K562 (cell line): ENCODE results near the gene JPH2. TPM values are rescaled to one million over a fixed set of nuclear protein-coding genes. Genes with fewer than 3 reads are reported as not detected.

Experiments used
- ATAC-seq: fragments of 200-7000 bp; cut with Tn5 transposase; 3 replicates; pipeline ENCODE4 v1.9.1; 2020; ENCODE audit warnings: moderate library complexity
- BruUV-seq: library from RNA; stranded (reverse); fragments of 400-500 nt; replicated peaks from 2 replicates; lab custom pipeline; 2021; lab: Mats Ljungman, UMichigan
- CTCF ChIA-PET: fragments of 300-600 bp; formaldehyde crosslinking; extraction: SDS; loops from one replicate; lab custom pipeline; 2021; ENCODE audit warnings: low intra/inter-chr PET ratio; lab: Yijun Ruan, JAX
- POLR2A ChIA-PET: fragments of 300-600, 350-650 bp; sonication (Branson Sonifier 250); formaldehyde crosslinking; extraction: SDS; loops from one replicate; lab custom pipeline; 2021; ENCODE audit warnings: antibody characterized with exemption, inconsistent platforms; lab: Yijun Ruan, JAX
- DNase-seq, 4 experiments: peaks; one replicate each; pipeline versions ENCODE4 v3.0.0 to v3.0.0-alpha.2; 2011 to 2018; ENCODE audit warnings: low spot score in 3 of 4, mixed read lengths in 3 of 4; ENCODE audit errors: extremely low read depth in 1 of 4
- FAIRE-seq: peaks from 2 replicates; lab custom pipeline; 2011; peaks lifted over from hg19 to GRCh38; lab: Jason Lieb, UNC
- H2AFZ ChIP-seq: 2 replicates; pipeline ENCODE4 v1.6.0; 2011; ENCODE audit warnings: low read depth, low read length, control low read depth, inconsistent platforms
- H3K27ac ChIP-seq: fragments of 200-600 bp; 3 replicates; pipeline ENCODE4 v1.8.0; 2011; ENCODE audit warnings: low read depth, mild to moderate bottlenecking, control low read depth, inconsistent platforms, low read length, moderate library complexity, mixed read lengths; ENCODE audit errors: extremely low read depth
- H3K27me3 ChIP-seq, 2 experiments: fragments of 300-600 bp in 1 of 2; 2 replicates in 1 of 2; 3 replicates in 1 of 2; pipeline versions ENCODE4 v1.6.0 to v1.8.0; 2011; ENCODE audit warnings: inconsistent platforms in 2 of 2, low read length in 2 of 2, mild to moderate bottlenecking in 1 of 2, mixed read lengths in 1 of 2, moderate library complexity in 1 of 2; ENCODE audit not compliant: control insufficient read depth in 2 of 2, insufficient read depth in 2 of 2
- H3K36me3 ChIP-seq: fragments of 300-600 bp; 3 replicates; pipeline ENCODE4 v1.8.0; 2011; ENCODE audit warnings: mild to moderate bottlenecking, low read length, inconsistent platforms; ENCODE audit not compliant: control insufficient read depth, insufficient read depth
- H3K4me1 ChIP-seq, 2 experiments: fragments of 200-600 bp in 1 of 2; replicated peaks in 1 of 2; 2 replicates in 1 of 2; 3 replicates in 1 of 2; pipeline versions ENCODE4 v1.5.1 to v1.8.0; 2011; ENCODE audit warnings: inconsistent platforms in 2 of 2, low read length in 2 of 2, mild to moderate bottlenecking in 1 of 2, mixed read lengths in 1 of 2, moderate library complexity in 1 of 2; ENCODE audit not compliant: control insufficient read depth in 2 of 2, insufficient read depth in 2 of 2
- H3K4me2 ChIP-seq: 2 replicates; pipeline ENCODE4 v1.6.1; 2011; ENCODE audit warnings: low read length, control low read depth, inconsistent platforms, mixed read lengths; ENCODE audit not compliant: insufficient read depth
- H3K4me3 ChIP-seq: fragments of 200-600 bp; sonication (generic), shearing (Covaris generic); 2 replicates; pipeline ENCODE4 v1.5.1; 2016; ENCODE audit warnings: control low read depth, inconsistent platforms
- H3K79me2 ChIP-seq: fragments of 200-600 bp; 3 replicates; pipeline ENCODE4 v1.8.0; 2011; ENCODE audit warnings: low read length, inconsistent platforms; ENCODE audit not compliant: control insufficient read depth, insufficient read depth
- H3K9ac ChIP-seq, 2 experiments: 2 replicates each; pipeline versions ENCODE4 v1.6.0 to v1.6.1; 2011; ENCODE audit warnings: low read depth in 2 of 2, low read length in 2 of 2, control low read depth in 1 of 2, inconsistent platforms in 1 of 2, mild to moderate bottlenecking in 1 of 2, mixed read lengths in 1 of 2; ENCODE audit not compliant: insufficient read depth in 1 of 2
- H3K9me1 ChIP-seq: one replicate; pipeline ENCODE4 v1.6.0; 2011; ENCODE audit warnings: inconsistent platforms, mild to moderate bottlenecking, low read length, moderate library complexity; ENCODE audit not compliant: control insufficient read depth, insufficient read depth
- H3K9me3 ChIP-seq: replicated peaks from 2 replicates; pipeline ENCODE4 v1.5.1; 2011; ENCODE audit warnings: low read depth, low read length, inconsistent platforms; ENCODE audit not compliant: control insufficient read depth, insufficient read depth
- H4K20me1 ChIP-seq: replicated peaks from 2 replicates; pipeline ENCODE4 v1.6.1; 2011; ENCODE audit warnings: low read length, inconsistent platforms, mixed read lengths; ENCODE audit not compliant: control insufficient read depth, insufficient read depth
- ESRRB ChIP-seq: fragments of 250-450 bp; sonication (Bioruptor Pico); IDR thresholded peaks from 2 replicates; pipeline ENCODE4 v1.5.0; 2020; ENCODE audit warnings: mild to moderate bottlenecking, moderate library complexity, borderline replicate concordance
- ETS2 ChIP-seq: IDR thresholded peaks from 2 replicates; pipeline ENCODE4 v1.6.1; 2016; ENCODE audit warnings: borderline replicate concordance, missing genetic modification characterization, mild to moderate bottlenecking, moderate library complexity, missing compliant biosample characterization; ENCODE audit not compliant: poor library complexity, severe bottlenecking
- GABPB2 ChIP-seq: fragments of 250-450 bp; sonication (Bioruptor Pico); conservative IDR thresholded peaks from 2 replicates; pipeline ENCODE4 v1.5.1; 2021; ENCODE audit warnings: mild to moderate bottlenecking
- NR2C1 ChIP-seq, 2 experiments: fragments of 450-650 bp; IDR thresholded peaks; 2 replicates each; pipeline ENCODE4 v1.6.1; 2017; ENCODE audit warnings: mild to moderate bottlenecking in 2 of 2, antibody characterized with exemption in 1 of 2, inconsistent platforms in 1 of 2, missing compliant biosample characterization in 1 of 2, missing genetic modification characterization in 1 of 2
- RBM15 ChIP-seq: fragments of 200-400 bp; formaldehyde crosslinking; IDR thresholded peaks from 2 replicates; pipeline ENCODE4 v1.6.1; 2018; ENCODE audit warnings: mild to moderate bottlenecking, low read length, moderate library complexity; ENCODE audit not compliant: insufficient read depth
- RHOXF2B ChIP-seq: fragments of 250-450 bp; sonication (Bioruptor Pico); conservative IDR thresholded peaks from 2 replicates; pipeline ENCODE4 v1.5.1; 2021
- SLC30A9 ChIP-seq: fragments of 250-450 bp; sonication (Bioruptor Pico); IDR thresholded peaks from 2 replicates; pipeline ENCODE4 v1.8.0; 2022; ENCODE audit warnings: mild to moderate bottlenecking, moderate library complexity
- SMAD4 ChIP-seq: fragments of 250-450 bp; sonication (Bioruptor Pico); conservative IDR thresholded peaks from 2 replicates; pipeline ENCODE4 v1.8.0; 2021; ENCODE audit warnings: inconsistent platforms, mild to moderate bottlenecking, moderate library complexity
- ZNF695 ChIP-seq: fragments of 450-650 bp; formaldehyde crosslinking; IDR thresholded peaks from 2 replicates; pipeline ENCODE4 v1.4.0; 2020; ENCODE audit warnings: mild to moderate bottlenecking, moderate library complexity
- ZNF764 ChIP-seq: fragments of 250-450 bp; sonication (Bioruptor Pico); IDR thresholded peaks from 2 replicates; pipeline ENCODE4 v1.4.0; 2020; ENCODE audit warnings: low read depth, mild to moderate bottlenecking, moderate library complexity
- ZNF778 ChIP-seq: fragments of 450-650 bp; formaldehyde crosslinking; IDR thresholded peaks from 2 replicates; pipeline ENCODE4 v1.4.0; 2020; ENCODE audit warnings: mild to moderate bottlenecking, moderate library complexity
- WGBS: fragments of 100-300 bp; shearing (Covaris generic); methylation state at CpG from one replicate; pipeline ENCODE4 v1.1.6; 2016; ENCODE audit warnings: low coverage, mixed read lengths; ENCODE audit not compliant: insufficient coverage; ENCODE audit errors: missing lambda C conversion rate; 5-methylcytosine and 5-hydroxymethylcytosine counted together
- in situ Hi-C: fragments of 300-500 bp; cut with MboI; formaldehyde crosslinking; loops from 4 replicates; pipeline ENCODE4 v1.15.0; 2018; ENCODE audit warnings: inconsistent platforms, mixed read lengths
- intact Hi-C: fragments of 100-400 bp; cut with micrococcal nuclease; formaldehyde crosslinking; loops from 2 replicates; pipeline ENCODE4 v1.14.2; 2022
- polyA plus RNA-seq, 8 experiments: library from polyadenylated mRNA; depleted of rRNA in 4 of 8; stranded (reverse) in 5 of 8; unstranded in 3 of 8; fragments of >200 nt; fragmentation: Nextera tagmentation in 2 of 8; fragmentation: Illumina TruSeq in 1 of 8; extraction: Ambion mirVana in 2 of 8; extraction: Trizol in 1 of 8; gene quantifications; 2 replicates each; pipeline versions ENCODE4 v1.2.1 to v1.2.3, GENCODE V29; 2011 to 2014; ENCODE audit warnings: inconsistent platforms in 1 of 8, missing spikeins in 1 of 8
- total RNA-seq, 7 experiments: library from RNA; depleted of rRNA in 6 of 7; stranded (reverse); fragments of >200 nt in 6 of 7; fragmentation: Illumina TruSeq in 2 of 7; extraction: Trizol in 2 of 7; gene quantifications; 2 replicates each; pipeline versions ENCODE4 v1.2.1 to v1.2.3, GENCODE V29; 2011 to 2021; ENCODE audit warnings: low replicate concordance in 1 of 7
- TF ChIP-seq, protein P1 (sequence below): sonication (generic); formaldehyde crosslinking; IDR thresholded peaks from 2 replicates; pipeline ENCODE4 v1.8.0; 2022; ENCODE audit warnings: missing genetic modification reagents, mild to moderate bottlenecking, borderline replicate concordance
- TF ChIP-seq, protein P2 (sequence below): fragments of 450-650 bp; IDR thresholded peaks from 2 replicates; pipeline ENCODE4 v1.6.1; 2014; ENCODE audit warnings: low read depth, mild to moderate bottlenecking, moderate library complexity, borderline replicate concordance
- TF ChIP-seq, protein P3 (sequence below): sonication (generic); formaldehyde crosslinking; IDR thresholded peaks from 2 replicates; pipeline ENCODE4 v1.8.0; 2022; ENCODE audit warnings: missing genetic modification reagents, mild to moderate bottlenecking, moderate library complexity, borderline replicate concordance
- TF ChIP-seq, protein P4 (sequence below): IDR thresholded peaks from 3 replicates; pipeline ENCODE4 v1.6.1; 2011; ENCODE audit warnings: borderline replicate concordance, mild to moderate bottlenecking; ENCODE audit not compliant: insufficient read length, insufficient read depth

The JPH2 gene
- total and polyA plus RNA-seq, 9 of the 15 experiments (the other 6 are each of a cell fraction or from before 2014, with no cell fraction given): not detected

DNA sequence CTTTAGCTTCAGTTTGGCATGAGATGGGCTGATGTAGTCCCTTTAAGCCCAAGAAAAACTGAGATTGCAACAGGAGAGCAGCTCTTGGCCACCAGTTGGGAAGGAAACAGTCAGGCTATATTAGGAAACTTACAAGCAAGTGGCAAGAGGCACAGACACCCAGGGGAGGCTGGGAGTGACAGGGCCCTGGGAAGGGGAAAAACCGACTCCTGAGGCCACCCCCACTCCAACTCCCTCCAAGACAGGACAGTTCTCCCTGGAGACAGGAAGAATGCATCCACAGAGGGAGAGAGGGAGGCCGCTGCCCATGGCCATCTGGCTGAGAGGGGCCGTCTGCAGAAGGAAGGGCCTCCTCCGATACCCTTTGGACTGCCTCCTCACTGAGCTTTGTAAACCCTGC, 20.5 kb downstream of the JPH2 start (continued):
- TF ChIP-seq, protein P1, sequence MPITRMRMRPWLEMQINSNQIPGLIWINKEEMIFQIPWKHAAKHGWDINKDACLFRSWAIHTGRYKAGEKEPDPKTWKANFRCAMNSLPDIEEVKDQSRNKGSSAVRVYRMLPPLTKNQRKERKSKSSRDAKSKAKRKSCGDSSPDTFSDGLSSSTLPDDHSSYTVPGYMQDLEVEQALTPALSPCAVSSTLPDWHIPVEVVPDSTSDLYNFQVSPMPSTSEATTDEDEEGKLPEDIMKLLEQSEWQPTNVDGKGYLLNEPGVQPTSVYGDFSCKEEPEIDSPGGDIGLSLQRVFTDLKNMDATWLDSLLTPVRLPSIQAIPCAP: no peak
- TF ChIP-seq GABPB2 (CRISPR knock-in tag): no peak
- TF ChIP-seq, protein P2, sequence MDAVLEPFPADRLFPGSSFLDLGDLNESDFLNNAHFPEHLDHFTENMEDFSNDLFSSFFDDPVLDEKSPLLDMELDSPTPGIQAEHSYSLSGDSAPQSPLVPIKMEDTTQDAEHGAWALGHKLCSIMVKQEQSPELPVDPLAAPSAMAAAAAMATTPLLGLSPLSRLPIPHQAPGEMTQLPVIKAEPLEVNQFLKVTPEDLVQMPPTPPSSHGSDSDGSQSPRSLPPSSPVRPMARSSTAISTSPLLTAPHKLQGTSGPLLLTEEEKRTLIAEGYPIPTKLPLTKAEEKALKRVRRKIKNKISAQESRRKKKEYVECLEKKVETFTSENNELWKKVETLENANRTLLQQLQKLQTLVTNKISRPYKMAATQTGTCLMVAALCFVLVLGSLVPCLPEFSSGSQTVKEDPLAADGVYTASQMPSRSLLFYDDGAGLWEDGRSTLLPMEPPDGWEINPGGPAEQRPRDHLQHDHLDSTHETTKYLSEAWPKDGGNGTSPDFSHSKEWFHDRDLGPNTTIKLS: no peak
- TF ChIP-seq ESRRB (CRISPR knock-in tag): no peak
- TF ChIP-seq SMAD4 (CRISPR knock-in tag): no peak
- no peak for TF ChIP-seq ZNF695

DNA sequence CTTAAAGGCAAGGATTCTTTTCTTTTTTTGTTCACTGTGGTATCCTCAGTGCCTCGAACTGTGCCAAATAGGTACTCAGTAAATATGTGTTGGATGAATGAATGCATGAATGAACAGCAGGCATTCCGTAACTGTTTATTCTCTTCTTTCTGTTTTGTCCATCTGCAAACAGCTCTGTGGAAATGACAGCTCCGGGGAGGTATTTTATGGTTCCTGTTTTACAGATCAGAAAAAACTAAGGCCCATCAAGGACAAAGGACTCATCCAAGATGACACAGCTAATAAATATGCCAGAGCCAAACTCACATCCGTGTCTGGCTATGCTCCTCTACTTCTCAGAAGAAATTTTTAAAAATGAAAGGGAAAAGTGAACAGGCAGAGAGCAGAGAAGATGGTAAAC, 21.0 kb downstream of the JPH2 start:
- DNase-seq (no peak), ATAC-seq (no peak), FAIRE-seq (no peak)
- no peaks in the 10 kb centered on the region for H3K9me1 ChIP-seq
- no peak overlapping the region for H3K4me2 ChIP-seq
- H3K4me1 ChIP-seq: no peaks in the 10 kb centered on the region; a peak in 1 of 5 replicates
- H3K9me3 ChIP-seq: no peaks in the 10 kb centered on the region; the same call in 1 of the 2 replicates
- CTCF ChIA-PET: no interaction called here
- peaks cover 14 to 28% of the 10 kb centered on the region in 2 experiments; a peak in 4 of 5 replicates for H3K27me3 ChIP-seq
- no peak overlapping the region for H3K4me3 ChIP-seq
- H2AFZ ChIP-seq: no peak overlapping the region
- H3K79me2 ChIP-seq: no peaks in the 10 kb centered on the region
- POLR2A ChIA-PET: interaction anchor here (0.6 to 1.0 kb wide), 2 partner anchors 13 to 660 kb away, joined by 3 read pairs; no protein-coding TSS in a partner anchor
- H3K36me3 ChIP-seq: no peaks in the 10 kb centered on the region
- WGBS: 0% methylated on average over 4 of the region's 4 CpGs
- no TSS peak for BruUV-seq
- H3K9ac ChIP-seq: no peak overlapping the region
- no peak overlapping the region for H3K27ac ChIP-seq
- no peaks in the 10 kb centered on the region; the same call in 1 of the 2 replicates for H4K20me1 ChIP-seq
- in situ Hi-C loops (no loop called here), intact Hi-C loops (no loop called here)
- TF ChIP-seq ZNF778 (CRISPR knock-in tag): no peak
- TF ChIP-seq, protein P3, sequence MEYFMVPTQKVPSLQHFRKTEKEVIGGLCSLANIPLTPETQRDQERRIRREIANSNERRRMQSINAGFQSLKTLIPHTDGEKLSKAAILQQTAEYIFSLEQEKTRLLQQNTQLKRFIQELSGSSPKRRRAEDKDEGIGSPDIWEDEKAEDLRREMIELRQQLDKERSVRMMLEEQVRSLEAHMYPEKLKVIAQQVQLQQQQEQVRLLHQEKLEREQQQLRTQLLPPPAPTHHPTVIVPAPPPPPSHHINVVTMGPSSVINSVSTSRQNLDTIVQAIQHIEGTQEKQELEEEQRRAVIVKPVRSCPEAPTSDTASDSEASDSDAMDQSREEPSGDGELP (CRISPR knock-in tag): no peak
- no peak for TF ChIP-seq RHOXF2B (CRISPR knock-in tag)
- no peak for TF ChIP-seq ZNF764 (CRISPR knock-in tag)
- TF ChIP-seq NR2C1 (IDR thresholded peaks at IDR 0.05): no peak
- no peak for TF ChIP-seq NR2C1 (tag; IDR thresholded peaks at IDR 0.05)
- no peak for TF ChIP-seq ETS2 (tag)
- no peak for TF ChIP-seq RBM15
- no peak for TF ChIP-seq SLC30A9 (CRISPR knock-in tag)
- TF ChIP-seq, protein P4, sequence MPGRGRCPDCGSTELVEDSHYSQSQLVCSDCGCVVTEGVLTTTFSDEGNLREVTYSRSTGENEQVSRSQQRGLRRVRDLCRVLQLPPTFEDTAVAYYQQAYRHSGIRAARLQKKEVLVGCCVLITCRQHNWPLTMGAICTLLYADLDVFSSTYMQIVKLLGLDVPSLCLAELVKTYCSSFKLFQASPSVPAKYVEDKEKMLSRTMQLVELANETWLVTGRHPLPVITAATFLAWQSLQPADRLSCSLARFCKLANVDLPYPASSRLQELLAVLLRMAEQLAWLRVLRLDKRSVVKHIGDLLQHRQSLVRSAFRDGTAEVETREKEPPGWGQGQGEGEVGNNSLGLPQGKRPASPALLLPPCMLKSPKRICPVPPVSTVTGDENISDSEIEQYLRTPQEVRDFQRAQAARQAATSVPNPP: no peak
